Spinal cord (tissue), 10 donors: Measurements from ENCODE around the gene CCDC91. TPM values are rescaled to one million over a fixed set of nuclear protein-coding genes. Genes with fewer than 3 reads are reported as not detected.
"Not testable (repeated sequence)": the region's sequence is repeated elsewhere in the genome, so short reads cannot be mapped to it uniquely, and the experiment has no call there.

ENCODE experiments used
- DNase-seq, 6 donors: peaks; one replicate each; pipeline versions ENCODE4 v3.0.0 to v3.0.0-alpha.2; 2013 to 2015; ENCODE audit warnings: low spot score in 6 of 6, low read depth in 4 of 6
- H3K27ac ChIP-seq: one replicate; pipeline ENCODE4 v1.5.1; 2013; ENCODE audit warnings: low read depth, low read length, control low read depth
- H3K27me3 ChIP-seq: one replicate; pipeline ENCODE4 v1.6.1; 2013; ENCODE audit warnings: low read length; ENCODE audit not compliant: control insufficient read depth, insufficient read depth
- H3K36me3 ChIP-seq: one replicate; pipeline ENCODE4 v1.6.1; 2013; ENCODE audit warnings: low read length; ENCODE audit not compliant: control insufficient read depth, insufficient read depth
- H3K4me1 ChIP-seq: one replicate; pipeline ENCODE4 v1.6.1; 2013; ENCODE audit warnings: low read length; ENCODE audit not compliant: control insufficient read depth, insufficient read depth
- H3K4me3 ChIP-seq: one replicate; pipeline ENCODE4 v1.5.1; 2013; ENCODE audit warnings: low read depth, low read length, control low read depth
- H3K9me3 ChIP-seq: one replicate; pipeline ENCODE4 v1.6.1; 2013; ENCODE audit warnings: low read length; ENCODE audit not compliant: control insufficient read depth, insufficient read depth
- WGBS: methylation state at CpG from one replicate; pipeline ENCODE4 v1.1.5; 2013; ENCODE audit warnings: missing lambda C conversion rate; ENCODE audit not compliant: insufficient coverage; 5-methylcytosine and 5-hydroxymethylcytosine counted together
- polyA plus RNA-seq, 2 donors: library from polyadenylated mRNA; unstranded; fragments of 120-200 nt; gene quantifications; one replicate each; pipeline ENCODE4 v1.2.1, GENCODE V29; 2013; ENCODE audit not compliant: insufficient read length in 2 of 2
- total RNA-seq, 2 donors: library from RNA; depleted of rRNA in 1 of 2; stranded (reverse); fragments of 120-200 nt in 1 of 2; fragments of >200 nt in 1 of 2; gene quantifications; one replicate each; pipeline versions ENCODE4 v1.2.3 to v1.2.4, GENCODE V29; 2013 to 2014
- donor health status: healthy.

The CCDC91 gene
- total and polyA plus RNA-seq, 4 donors, result 29.8 to 64.9 (median 46.6) TPM

DNA sequence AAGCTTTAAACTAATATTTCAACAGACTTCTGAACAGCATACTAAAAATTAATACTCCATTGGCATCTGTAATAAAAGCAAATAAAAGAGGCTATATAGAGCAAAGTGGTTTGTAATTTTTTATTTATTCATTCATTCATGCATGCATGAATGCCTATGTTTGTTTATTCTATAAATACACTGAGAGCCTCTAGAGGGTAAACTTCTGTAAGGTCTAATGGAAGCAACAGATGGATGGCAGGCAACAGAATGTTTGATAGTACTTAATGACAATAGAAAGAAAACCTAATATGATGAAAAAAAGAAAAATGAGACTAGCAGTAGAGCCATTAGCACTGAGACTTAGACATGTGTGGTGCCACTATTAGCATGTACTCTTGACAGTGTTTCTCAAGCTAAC lies 253.1 kb downstream of the CCDC91 start:
- DNase-seq, result no peak
- Histone ChIP-seq H3K4me1 (no peaks in the 10 kb centered on the region), H3K4me3 (no peak overlapping the region), H3K27me3 (no peaks in the 10 kb centered on the region), H3K9me3 (no peaks in the 10 kb centered on the region), H3K36me3 (no peaks in the 10 kb centered on the region), H3K27ac (no peak overlapping the region)

DNA sequence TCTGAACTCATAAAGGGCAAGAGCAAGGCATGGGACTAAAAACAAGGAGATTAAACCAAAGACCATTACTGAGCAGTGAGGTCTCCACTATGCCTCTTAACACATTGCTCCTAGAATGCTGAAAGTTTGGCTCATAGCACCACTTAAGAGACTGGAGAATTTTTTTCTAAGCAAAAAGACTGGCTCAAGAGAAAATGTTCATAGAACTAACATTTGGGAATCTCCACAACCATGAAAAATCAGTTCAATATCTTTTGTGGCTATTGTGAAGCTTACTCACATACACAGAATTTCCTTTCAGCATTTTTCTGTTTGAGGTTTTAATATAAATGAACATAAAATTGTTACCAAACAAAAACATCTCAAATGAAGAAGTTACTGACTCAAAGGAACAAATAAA lies 255.8 kb downstream of the CCDC91 start:
- Histone ChIP-seq H3K36me3 (no peaks in the 10 kb centered on the region), H3K9me3 (no peaks in the 10 kb centered on the region), H3K4me1 (no peaks in the 10 kb centered on the region), H3K27ac (no peak overlapping the region), H3K27me3 (no peaks in the 10 kb centered on the region), H3K4me3 (no peak overlapping the region)
- no peak for DNase-seq

DNA sequence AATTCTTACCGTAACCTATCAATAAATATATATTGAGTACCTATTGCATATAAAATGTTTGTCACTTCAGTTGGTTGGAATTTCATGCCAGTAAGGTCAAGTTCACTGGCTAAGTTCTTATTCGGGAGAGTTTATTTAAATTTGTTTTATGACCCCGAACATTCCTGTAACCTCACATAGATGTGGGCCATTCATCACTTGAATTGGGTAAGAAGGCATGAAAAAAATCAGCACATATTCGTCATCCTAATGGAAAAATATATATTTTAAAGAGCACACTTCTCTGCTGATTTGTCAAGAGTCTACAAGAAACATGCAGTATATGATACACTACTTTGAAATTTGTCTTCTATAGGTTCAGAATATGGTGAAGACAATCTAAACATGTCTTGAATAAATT lies 263.4 kb downstream of the CCDC91 start:
- no peak overlapping the region for H3K4me3 ChIP-seq
- no peaks in the 10 kb centered on the region for H3K27me3 ChIP-seq
- H3K4me1 ChIP-seq, result no peaks in the 10 kb centered on the region
- H3K27ac ChIP-seq, result no peak overlapping the region
- H3K9me3 ChIP-seq, result no peaks in the 10 kb centered on the region
- no peak for DNase-seq
- no CpG with 5 or more reads among the region's 4 CpGs for WGBS
- no peaks in the 10 kb centered on the region for H3K36me3 ChIP-seq

DNA sequence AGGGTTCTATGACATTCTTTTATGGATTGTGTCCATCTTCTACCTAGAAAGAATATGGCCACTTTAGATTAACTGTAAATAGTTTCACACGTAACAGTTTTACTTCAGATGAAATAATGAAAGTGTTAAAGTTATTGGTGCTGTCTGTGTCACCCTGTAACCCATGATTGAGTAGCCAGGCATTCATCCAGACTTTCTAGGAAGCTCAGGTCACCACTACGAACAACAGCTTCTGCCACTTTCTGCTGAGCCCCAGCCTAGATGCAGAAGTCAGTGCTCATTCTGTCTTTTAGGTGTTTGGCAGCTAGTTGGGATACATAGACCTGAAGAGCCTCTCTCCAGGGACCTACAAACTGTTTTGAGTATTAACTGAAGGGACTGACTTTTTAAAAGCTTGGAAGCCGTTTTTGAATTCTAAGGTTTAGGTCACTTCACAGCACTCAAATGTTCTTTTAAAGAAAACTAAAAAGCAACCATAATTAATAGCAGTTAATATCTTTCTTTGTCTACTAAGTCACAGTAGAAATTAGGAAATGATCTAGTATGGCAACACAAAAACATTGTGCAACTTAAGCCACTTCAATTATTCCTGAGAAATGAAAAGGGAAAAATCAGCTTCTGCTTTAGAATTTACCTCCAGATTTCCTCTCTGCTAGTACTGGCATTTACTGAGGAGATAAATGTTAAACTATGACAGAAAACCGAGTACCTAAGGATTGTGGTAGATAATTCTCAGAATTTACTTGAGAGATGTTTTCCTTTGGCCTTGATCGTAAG lies 266.9 kb downstream of the CCDC91 start:
- H3K36me3 ChIP-seq, result no peaks in the 10 kb centered on the region
- H3K27me3 ChIP-seq, result no peaks in the 10 kb centered on the region
- no peak for DNase-seq
- no peaks in the 10 kb centered on the region for H3K9me3 ChIP-seq
- H3K4me1 ChIP-seq, result no peaks in the 10 kb centered on the region
- WGBS, result 67% methylated on average over 2 of the region's 5 CpGs
- no peak overlapping the region for H3K27ac ChIP-seq
- H3K4me3 ChIP-seq, result no peak overlapping the region

DNA sequence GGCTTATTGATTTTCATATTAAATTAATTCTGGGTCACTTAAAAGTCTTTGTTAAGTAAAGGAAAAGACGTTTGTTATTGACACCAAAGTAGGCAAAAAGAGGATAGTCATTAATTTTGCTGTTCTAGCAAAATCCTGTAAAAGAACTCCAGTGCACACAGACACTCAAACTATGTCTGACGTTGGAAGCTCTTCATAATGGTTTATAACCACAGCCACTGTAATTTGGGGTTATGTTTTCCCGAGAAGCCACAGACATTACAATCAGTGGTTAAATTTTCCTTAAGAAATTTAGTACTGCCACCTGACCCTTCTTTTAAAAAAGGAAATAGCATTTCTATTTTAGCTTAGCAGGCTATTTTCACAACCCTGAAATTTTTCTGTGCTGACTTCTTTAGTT lies 267.5 kb downstream of the CCDC91 start:
- no peaks in the 10 kb centered on the region for H3K4me1 ChIP-seq
- H3K27ac ChIP-seq, result no peak overlapping the region
- H3K4me3 ChIP-seq, result no peak overlapping the region
- WGBS, result no CpG with 5 or more reads among the region's 3 CpGs
- no peaks in the 10 kb centered on the region for H3K27me3 ChIP-seq
- no peaks in the 10 kb centered on the region for H3K9me3 ChIP-seq
- no peaks in the 10 kb centered on the region for H3K36me3 ChIP-seq
- DNase-seq, result no peak

DNA sequence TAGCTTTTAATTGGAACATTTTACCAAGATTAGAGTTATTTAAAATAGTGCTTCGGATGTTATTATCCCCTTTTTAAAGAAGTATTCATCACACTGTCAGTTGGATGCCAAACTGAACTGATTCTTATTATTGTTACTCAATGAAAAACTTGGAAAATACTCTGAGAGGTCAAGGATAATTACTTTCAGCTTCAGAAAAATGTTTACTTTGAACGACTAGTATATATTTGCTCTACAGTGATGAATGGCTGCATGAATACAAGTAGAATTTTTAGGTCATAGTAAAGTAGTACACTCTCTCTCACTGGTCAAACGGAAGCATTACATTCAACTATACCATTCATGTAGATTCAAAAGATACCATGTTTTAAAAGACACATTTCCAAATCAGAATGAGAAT lies 269.2 kb downstream of the CCDC91 start:
- no CpG with 5 or more reads among the region's 3 CpGs for WGBS
- Histone ChIP-seq H3K36me3 (no peaks in the 10 kb centered on the region), H3K27me3 (no peaks in the 10 kb centered on the region), H3K9me3 (no peaks in the 10 kb centered on the region), H3K27ac (no peak overlapping the region), H3K4me3 (no peak overlapping the region), H3K4me1 (no peaks in the 10 kb centered on the region)
- DNase-seq, result no peak

DNA sequence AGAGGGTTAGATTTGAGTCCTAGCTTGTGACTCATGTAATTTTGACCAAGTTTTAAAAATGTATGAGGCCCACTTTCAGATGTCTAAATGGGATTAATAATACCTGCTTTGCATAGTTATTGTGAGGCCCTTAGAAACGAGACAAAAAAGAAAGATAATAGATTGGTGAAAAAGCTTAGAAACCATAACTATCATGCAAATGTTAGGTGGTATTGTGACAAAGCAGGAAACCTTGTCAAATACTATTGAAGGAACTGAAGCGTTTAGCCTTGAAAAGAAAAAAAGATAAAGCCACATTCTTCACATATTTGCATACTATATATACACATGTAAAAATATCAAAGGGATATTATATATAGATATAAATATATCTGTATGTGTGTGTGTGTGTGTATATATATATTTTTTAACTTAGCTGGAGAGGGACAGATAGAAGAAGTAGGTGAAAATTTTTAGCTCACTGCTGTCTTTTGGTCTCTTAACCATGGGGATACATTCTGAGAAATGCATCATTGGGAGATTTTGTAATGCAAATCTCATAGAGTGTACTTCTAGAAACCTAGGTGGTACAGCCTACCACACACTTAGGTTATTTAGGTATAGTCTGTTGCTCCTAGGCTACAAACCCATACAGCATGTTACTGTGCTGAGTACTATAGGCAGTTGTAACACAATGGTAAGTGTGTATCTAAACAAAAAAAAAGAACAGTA lies 270.3 kb downstream of the CCDC91 start:
- Histone ChIP-seq H3K27me3 (no peaks in the 10 kb centered on the region), H3K36me3 (no peaks in the 10 kb centered on the region), H3K27ac (no peak overlapping the region), H3K4me3 (no peak overlapping the region), H3K9me3 (no peaks in the 10 kb centered on the region), H3K4me1 (no peaks in the 10 kb centered on the region)
- WGBS, result 0% methylated on average over 1 of the region's 2 CpGs
- DNase-seq, result no peak

DNA sequence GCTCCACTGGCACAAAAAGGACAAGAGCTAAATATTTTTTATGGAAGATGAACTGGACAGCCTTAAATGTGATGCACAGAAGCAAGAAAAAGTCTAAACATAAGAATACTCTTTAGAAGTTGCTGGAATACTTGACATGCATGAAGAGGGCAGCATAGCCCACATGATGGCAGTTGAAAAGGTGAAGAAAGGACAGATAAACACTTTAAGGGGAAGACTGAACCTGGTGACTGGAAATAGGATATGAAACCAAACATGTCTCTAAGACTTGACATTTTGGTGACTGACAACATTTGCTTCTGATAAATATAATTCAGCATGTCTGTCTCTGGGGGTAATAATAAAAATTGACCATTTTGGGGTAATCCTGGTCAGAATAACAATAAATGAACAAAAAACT lies 273.1 kb downstream of the CCDC91 start:
- no peaks in the 10 kb centered on the region for H3K9me3 ChIP-seq
- no peaks in the 10 kb centered on the region for H3K4me1 ChIP-seq
- no peak for DNase-seq
- no peaks in the 10 kb centered on the region for H3K36me3 ChIP-seq
- no peaks in the 10 kb centered on the region for H3K27me3 ChIP-seq
- H3K4me3 ChIP-seq, result no peak overlapping the region
- H3K27ac ChIP-seq, result no peak overlapping the region

DNA sequence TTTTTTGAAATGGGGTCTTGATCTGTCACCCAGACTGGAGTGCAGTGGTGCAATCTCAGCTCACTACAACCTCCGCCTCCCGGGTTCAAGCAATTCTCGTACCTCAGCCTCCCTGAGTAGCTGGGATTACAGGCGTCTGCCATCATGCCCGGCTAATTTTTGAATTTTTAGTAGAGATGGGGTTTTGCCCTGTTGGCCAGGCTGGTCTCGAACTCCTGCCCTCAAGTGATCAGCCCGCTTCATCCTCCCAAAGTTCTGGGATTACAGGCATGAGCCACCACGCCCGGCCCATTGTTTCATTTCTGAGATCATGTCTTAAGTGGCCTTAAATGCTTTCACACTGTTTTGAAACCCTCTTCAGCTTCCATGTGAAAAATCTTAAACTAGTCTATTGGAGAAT lies 281.5 kb downstream of the CCDC91 start:
- DNase-seq, H3K27me3 ChIP-seq, H3K36me3 ChIP-seq, H3K4me3 ChIP-seq, H3K4me1 ChIP-seq, H3K27ac ChIP-seq, H3K9me3 ChIP-seq: not testable (repeated sequence)
- WGBS, result 100% methylated on average over 3 of the region's 9 CpGs

DNA sequence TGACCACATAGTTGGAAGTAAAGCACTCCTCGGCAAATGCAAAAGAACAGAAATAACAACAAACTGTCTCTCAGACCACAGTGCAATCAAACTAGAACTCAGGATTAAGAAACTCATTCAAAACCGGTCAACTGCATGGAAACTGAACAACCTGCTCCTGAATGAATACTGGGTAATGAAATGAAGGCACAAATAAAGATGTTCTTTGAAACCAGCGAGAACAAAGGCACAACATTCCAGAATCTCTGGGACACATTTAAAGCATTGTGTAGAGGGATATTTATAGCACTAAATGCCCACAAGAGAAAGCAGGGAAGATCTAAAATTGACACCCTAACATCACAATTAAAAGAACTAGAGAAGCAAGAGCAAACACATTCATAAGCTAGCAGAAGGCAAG lies 285.9 kb downstream of the CCDC91 start:
- H3K27me3 ChIP-seq, DNase-seq, H3K9me3 ChIP-seq, H3K36me3 ChIP-seq, H3K27ac ChIP-seq, H3K4me1 ChIP-seq, H3K4me3 ChIP-seq: not testable (repeated sequence)
- WGBS, result no CpG with 5 or more reads among the region's 3 CpGs
